ENCODE measurements around the gene OGDHL.
"Not testable (repeated sequence)": the region's sequence is repeated elsewhere in the genome, so short reads cannot be mapped to it uniquely, and the experiment has no call there.

Gene OGDHL

GRCh38 chr10:49761789-49762565, at the start of gene OGDHL:
Gene OGDHL (minus strand): TSS chr10:49762323. CDS start chr10:49758592, 3,731 bp downstream.
- peak; percentile 31 for DNase-seq

GRCh38 chr10:49803988-49804387, 41.9 kb upstream of the OGDHL start:
- no peak for DNase-seq

- no peak for DNase-seq
Measured at GRCh38 chr10:49798275-49798674, 36.2 kb upstream of the OGDHL start.

- no peak for DNase-seq
Measured at GRCh38 chr10:49791100-49791499, 29.0 kb upstream of the OGDHL start.

- no peak for DNase-seq
Measured at GRCh38 chr10:49784681-49785080, 22.6 kb upstream of the OGDHL start.

GRCh38 chr10:49783645-49784044, 21.5 kb upstream of the OGDHL start:
- DNase-seq = no peak

- DNase-seq = no peak
Measured at GRCh38 chr10:49781247-49781646, 19.1 kb upstream of the OGDHL start.

- no peak for DNase-seq
Measured at GRCh38 chr10:49778197-49778596, 16.1 kb upstream of the OGDHL start.

- no peak for DNase-seq
Measured at GRCh38 chr10:49776851-49777250, 14.7 kb upstream of the OGDHL start.

- no peak for DNase-seq
Measured at GRCh38 chr10:49775014-49775413, 12.9 kb upstream of the OGDHL start.

GRCh38 chr10:49772944-49773343, 10.8 kb upstream of the OGDHL start:
- DNase-seq = not testable (repeated sequence)

- DNase-seq = not testable (repeated sequence)
Measured at GRCh38 chr10:49771046-49771445, 8.9 kb upstream of the OGDHL start.

GRCh38 chr10:49769692-49770091, 7.6 kb upstream of the OGDHL start:
- no peak for DNase-seq

- DNase-seq = no peak
Measured at GRCh38 chr10:49768731-49769130, 6.6 kb upstream of the OGDHL start.

- DNase-seq = no peak
Measured at GRCh38 chr10:49768329-49768728, 6.2 kb upstream of the OGDHL start.

GRCh38 chr10:49767752-49768151, 5.6 kb upstream of the OGDHL start:
- DNase-seq = no peak

- no peak for DNase-seq
Measured at GRCh38 chr10:49766484-49766883, 4.4 kb upstream of the OGDHL start.

- DNase-seq = no peak
Measured at GRCh38 chr10:49762566-49762877, 399 bp upstream of the OGDHL start.

GRCh38 chr10:49761201-49761788, 828 bp downstream of the OGDHL start:
- no peak for DNase-seq

- DNase-seq = no peak
Measured at GRCh38 chr10:49760789-49761188, 1.3 kb downstream of the OGDHL start.

- no peak for DNase-seq
Measured at GRCh38 chr10:49759787-49760551, 2.2 kb downstream of the OGDHL start.

GRCh38 chr10:49758249-49758930, 3.7 kb downstream of the OGDHL start:
- DNase-seq = no peak

- DNase-seq = no peak
Measured at GRCh38 chr10:49756641-49757040, 5.5 kb downstream of the OGDHL start.

All from kidney glomerular epithelial cell (primary cell).